IPS DF 6.9 (cell line): Measurements from ENCODE around the gene TUBA1A.
"Not testable (repeated sequence)": the region's sequence is repeated elsewhere in the genome, so short reads cannot be mapped to it uniquely, and the experiment has no call there.

Experiments used
- DNase-seq: peaks from one replicate; pipeline ENCODE4 v3.0.0-alpha.2; 2013; ENCODE audit warnings: low read depth, low spot score
- H3K27ac ChIP-seq: one replicate; pipeline ENCODE4 v1.5.1; 2013; ENCODE audit warnings: low read length, control low read depth
- H3K27me3 ChIP-seq: 2 replicates; pipeline ENCODE4 v1.6.1; 2013; ENCODE audit warnings: mild to moderate bottlenecking, low read length; ENCODE audit not compliant: control insufficient read depth, insufficient read depth
- H3K36me3 ChIP-seq: 2 replicates; pipeline ENCODE4 v1.6.1; 2013; ENCODE audit warnings: low read length; ENCODE audit not compliant: control insufficient read depth, insufficient read depth
- H3K4me1 ChIP-seq: 2 replicates; pipeline ENCODE4 v1.6.1; 2013; ENCODE audit warnings: low read length; ENCODE audit not compliant: control insufficient read depth, insufficient read depth
- H3K4me3 ChIP-seq: 2 replicates; pipeline ENCODE4 v1.5.1; 2013; ENCODE audit warnings: mild to moderate bottlenecking, low read length
- H3K9me3 ChIP-seq: 2 replicates; pipeline ENCODE4 v1.6.1; 2013; ENCODE audit warnings: low read length, inconsistent platforms; ENCODE audit not compliant: control insufficient read depth, insufficient read depth
- WGBS: extraction: QIAGEN DNeasy Blood & Tissue Kit; methylation state at CpG from one replicate; pipeline ENCODE4 v1.1.7; 2013; ENCODE audit warnings: mixed read lengths, missing lambda C conversion rate; ENCODE audit not compliant: insufficient read length, insufficient coverage; 5-methylcytosine and 5-hydroxymethylcytosine counted together

TUBA1A gene

GRCh38 chr12:49201595-49202295, 12.9 kb upstream of the TUBA1A start:
- Histone ChIP-seq H3K27ac (no peak overlapping the region), H3K4me3 (no peak overlapping the region), H3K36me3 (no peaks in the 10 kb centered on the region), H3K9me3 (no peaks in the 10 kb centered on the region), H3K4me1 (peaks cover 1% of the 10 kb centered on the region; the same call in 1 of the 2 replicates), H3K27me3 (no peaks in the 10 kb centered on the region)
- DNase-seq = no peak
- no CpG with 5 or more reads among the region's 4 CpGs for WGBS

DNA sequence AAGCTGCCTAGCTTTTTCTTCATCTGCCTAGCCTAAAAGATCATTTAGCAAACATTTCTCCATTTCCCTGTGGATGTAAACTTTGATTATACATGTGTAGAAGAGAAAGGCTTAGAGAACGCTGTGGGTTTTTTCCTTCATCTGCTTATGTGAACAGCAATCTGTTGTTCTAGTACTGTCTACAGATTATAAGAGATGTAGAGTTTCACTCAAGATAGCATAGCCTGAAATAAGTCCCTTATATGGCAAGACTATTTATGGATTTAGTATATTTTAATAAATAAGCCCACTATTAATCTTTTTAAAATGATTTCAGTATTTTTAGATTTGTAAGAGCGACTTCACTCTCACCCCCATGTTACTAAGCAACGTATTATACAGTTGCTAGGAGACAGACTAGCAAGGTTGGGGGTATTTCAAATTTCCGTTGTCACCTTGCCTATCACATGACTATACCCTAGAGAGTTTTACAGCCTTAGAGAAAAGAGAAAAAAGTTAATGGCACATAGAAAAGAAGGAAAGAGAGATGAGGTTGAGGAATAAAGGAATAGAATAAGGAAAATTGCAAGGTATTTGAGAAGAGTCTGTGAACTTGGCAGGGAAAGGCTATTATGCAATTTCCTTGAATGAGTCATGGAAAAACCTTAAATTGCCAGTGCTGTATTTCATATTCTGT, 12.2 kb upstream of the TUBA1A start:
- H3K36me3 ChIP-seq = no peaks in the 10 kb centered on the region
- H3K4me1 ChIP-seq = peaks cover 1% of the 10 kb centered on the region; the same call in 1 of the 2 replicates
- H3K9me3 ChIP-seq = no peaks in the 10 kb centered on the region
- no peak for DNase-seq
- H3K27ac ChIP-seq = no peak overlapping the region
- no peaks in the 10 kb centered on the region for H3K27me3 ChIP-seq
- no CpG with 5 or more reads among the region's 4 CpGs for WGBS
- H3K4me3 ChIP-seq = no peak overlapping the region

DNA sequence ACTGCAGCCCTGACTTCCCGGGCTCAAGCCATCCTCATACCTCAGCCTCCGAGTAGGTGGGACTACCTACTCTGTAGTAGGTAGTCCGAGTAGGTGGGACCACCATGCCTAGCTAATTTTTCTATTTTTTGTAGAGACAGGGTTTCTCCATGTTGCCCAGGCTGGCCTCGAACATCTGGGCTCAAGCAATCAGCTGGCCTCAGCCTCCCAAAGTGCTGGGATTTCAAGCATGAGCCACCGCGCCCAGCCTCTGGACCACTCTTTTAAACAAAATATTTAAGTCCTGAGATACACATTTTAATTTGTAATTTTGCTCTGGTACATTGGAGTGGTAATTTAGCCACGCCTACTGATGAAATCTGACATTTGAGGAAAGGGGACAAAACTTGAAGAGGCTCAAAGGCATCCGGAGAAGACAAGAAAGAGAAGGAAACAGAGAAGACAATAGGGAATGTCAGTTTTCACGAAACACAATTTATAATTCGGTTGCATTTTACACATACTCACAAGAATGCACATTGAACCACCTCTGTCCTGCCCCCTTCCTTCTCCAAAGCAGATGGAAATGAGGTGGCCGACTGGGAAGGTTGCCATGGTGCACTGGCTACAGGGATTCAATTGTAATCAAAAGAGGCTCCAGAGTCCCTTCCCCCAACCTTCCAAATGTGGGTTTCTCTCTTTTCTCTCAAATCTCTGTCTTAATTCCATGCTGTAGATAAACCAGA, 9.7 kb upstream of the TUBA1A start:
- no peak for DNase-seq
- H3K4me3 ChIP-seq = no peak overlapping the region

DNA sequence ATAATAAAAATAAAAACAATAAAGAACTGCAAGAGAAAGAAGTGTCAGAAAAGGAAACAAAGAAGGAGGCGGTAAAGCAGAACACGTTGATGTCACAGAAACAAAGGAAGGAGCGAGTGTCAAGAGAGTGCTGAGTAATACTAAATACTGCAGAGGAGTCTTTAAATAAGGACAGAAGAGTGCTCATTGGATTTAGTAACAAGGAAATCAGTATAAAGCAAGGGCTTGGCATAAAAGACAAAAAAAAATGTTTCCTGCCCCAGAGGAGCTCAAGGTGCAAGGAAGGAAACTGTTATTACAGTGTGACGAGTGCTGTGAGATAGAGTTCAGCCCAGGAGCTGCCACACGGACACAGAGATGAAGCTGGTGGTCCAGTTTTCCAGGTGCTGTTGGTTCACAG, 8.4 kb upstream of the TUBA1A start:
- WGBS = no CpG with 5 or more reads among the region's 5 CpGs
- no peak overlapping the region for H3K27ac ChIP-seq
- no peak for DNase-seq
- no peaks in the 10 kb centered on the region for H3K36me3 ChIP-seq
- H3K27me3 ChIP-seq = no peaks in the 10 kb centered on the region
- H3K4me1 ChIP-seq = peaks cover 1% of the 10 kb centered on the region; the same call in 1 of the 2 replicates
- no peaks in the 10 kb centered on the region for H3K9me3 ChIP-seq
- H3K4me3 ChIP-seq = no peak overlapping the region

More for the DNA sequence above, 9.7 kb upstream of the TUBA1A start:
- Histone ChIP-seq H3K9me3 (no peaks in the 10 kb centered on the region), H3K27ac (no peak overlapping the region), H3K36me3 (no peaks in the 10 kb centered on the region), H3K27me3 (no peaks in the 10 kb centered on the region), H3K4me1 (peaks cover 1% of the 10 kb centered on the region; the same call in 1 of the 2 replicates)
- no CpG with 5 or more reads among the region's 11 CpGs for WGBS

DNA sequence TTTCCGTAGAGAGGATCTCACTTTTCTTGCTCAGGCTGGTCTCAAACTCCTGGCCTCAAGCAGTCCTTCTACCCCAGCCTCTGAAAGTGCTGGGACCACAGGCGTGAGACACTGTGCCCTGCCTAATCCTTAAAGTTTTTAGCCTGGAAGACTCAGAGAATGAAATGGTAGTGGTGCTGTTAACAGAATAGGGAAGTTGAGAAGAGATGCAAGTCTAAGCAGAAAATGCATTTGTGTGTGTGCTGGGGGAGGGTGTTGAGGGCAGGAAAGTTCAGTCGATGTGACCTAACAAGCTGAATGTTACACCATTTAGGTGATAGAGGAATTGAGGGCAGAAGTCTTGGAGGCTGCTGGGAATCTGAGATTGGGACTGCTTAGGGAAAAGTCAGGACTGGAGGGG, 6.9 kb upstream of the TUBA1A start:
- H3K27ac ChIP-seq = no peak overlapping the region
- H3K36me3 ChIP-seq = no peaks in the 10 kb centered on the region
- H3K9me3 ChIP-seq = no peaks in the 10 kb centered on the region
- no peaks in the 10 kb centered on the region for H3K27me3 ChIP-seq
- no CpG with 5 or more reads among the region's 3 CpGs for WGBS
- no peak overlapping the region for H3K4me3 ChIP-seq
- H3K4me1 ChIP-seq = peaks cover 1% of the 10 kb centered on the region; the same call in 1 of the 2 replicates
- DNase-seq = no peak

DNA sequence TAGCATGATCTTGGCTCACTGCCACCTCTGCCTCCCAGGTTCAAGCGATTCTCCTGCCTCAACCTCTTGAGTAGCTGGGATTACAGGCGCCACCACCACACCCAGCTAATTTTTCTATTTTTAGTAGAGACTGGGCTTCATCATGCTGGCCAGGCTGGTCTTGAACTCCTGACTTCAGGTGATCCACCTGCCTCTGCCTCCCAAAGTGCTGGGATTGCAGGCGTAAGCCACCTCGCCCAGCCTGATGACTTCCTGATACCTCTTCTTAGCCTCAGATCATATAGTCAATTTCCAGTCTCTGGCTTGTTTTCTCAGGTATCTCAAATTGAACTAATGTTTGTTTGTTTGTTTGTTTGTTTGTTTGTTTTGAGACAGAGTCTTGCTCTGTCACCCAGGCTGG, 4.9 kb upstream of the TUBA1A start:
- H3K36me3 ChIP-seq, H3K27me3 ChIP-seq, H3K27ac ChIP-seq, H3K4me1 ChIP-seq, H3K9me3 ChIP-seq, DNase-seq, H3K4me3 ChIP-seq: not testable (repeated sequence)
- WGBS = no CpG with 5 or more reads among the region's 4 CpGs

DNA sequence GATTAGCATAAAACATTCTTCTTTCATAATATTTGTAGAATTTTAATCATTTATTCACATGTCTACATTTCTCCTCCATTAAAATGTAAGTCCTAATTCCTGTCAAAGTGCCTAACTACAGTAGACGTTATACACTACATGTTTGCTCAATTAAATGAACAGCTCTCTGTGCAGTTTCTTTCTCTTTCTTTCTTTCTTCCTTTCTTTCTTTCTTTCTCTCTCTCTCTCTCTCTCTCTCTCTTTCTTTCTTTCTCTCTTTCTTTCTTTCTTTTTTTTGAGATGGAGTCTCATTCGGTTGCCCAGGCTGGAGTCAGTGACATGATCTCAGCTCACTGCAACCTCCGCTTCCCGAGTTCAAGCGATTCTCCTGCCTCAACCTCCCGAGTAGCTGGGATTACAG, 2.6 kb upstream of the TUBA1A start:
- H3K4me1 ChIP-seq, H3K27me3 ChIP-seq, H3K27ac ChIP-seq, H3K9me3 ChIP-seq, H3K4me3 ChIP-seq, DNase-seq, H3K36me3 ChIP-seq: not testable (repeated sequence)
- WGBS = no CpG with 5 or more reads among the region's 6 CpGs

GRCh38 chr12:49190974-49191373, 2.1 kb upstream of the TUBA1A start:
- no peaks in the 10 kb centered on the region for H3K4me1 ChIP-seq
- no peaks in the 10 kb centered on the region for H3K27me3 ChIP-seq
- no peak for DNase-seq
- no peak overlapping the region for H3K27ac ChIP-seq
- WGBS = no CpG with 5 or more reads among the region's 3 CpGs
- H3K4me3 ChIP-seq = no peak overlapping the region
- H3K36me3 ChIP-seq = no peaks in the 10 kb centered on the region
- no peaks in the 10 kb centered on the region for H3K9me3 ChIP-seq

GRCh38 chr12:49189731-49190716, 1.1 kb upstream of the TUBA1A start:
- WGBS = no CpG with 5 or more reads among the region's 12 CpGs
- DNase-seq = no peak
- H3K27ac ChIP-seq = no peak overlapping the region

More at GRCh38 chr12:49189731-49190716, 1.1 kb upstream of the TUBA1A start:
- no peaks in the 10 kb centered on the region for H3K9me3 ChIP-seq
- H3K4me3 ChIP-seq = no peak overlapping the region
- H3K36me3 ChIP-seq = no peaks in the 10 kb centered on the region; the same call in 1 of the 2 replicates
- no peaks in the 10 kb centered on the region for H3K27me3 ChIP-seq
- no peaks in the 10 kb centered on the region for H3K4me1 ChIP-seq
